ENCODE data around the gene PSMB5. TPM values are rescaled to one million over a fixed set of nuclear protein-coding genes. Genes with fewer than 3 reads are reported as not detected.

Gene PSMB5
- total and polyA plus RNA-seq, 5 donors from 2014 or later: 13.8 to 50.9 (median 32.6) TPM

DNA sequence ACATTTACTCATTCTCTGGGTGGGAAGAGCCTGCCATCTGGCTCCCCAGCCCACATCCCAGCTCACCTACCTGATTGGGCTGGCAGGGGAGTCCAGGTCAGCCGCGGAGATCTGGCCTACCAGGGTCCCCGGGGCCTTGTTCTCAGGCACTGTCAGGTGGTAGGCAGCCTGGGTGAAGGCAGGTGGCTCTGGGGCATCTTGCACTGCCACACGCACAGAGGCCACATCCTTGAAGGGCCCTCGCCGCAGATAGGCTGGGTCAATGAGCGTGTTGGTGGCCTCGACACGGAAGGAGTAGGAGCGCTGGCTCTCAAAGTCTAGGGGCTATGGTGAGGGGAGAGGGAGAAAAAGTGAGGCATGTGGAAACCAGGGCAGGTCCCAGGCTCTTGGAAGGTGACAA, 18.7 kb upstream of the PSMB5 start:
- H3K9me3 Mint-ChIP-seq: no peaks in the 10 kb centered on the region
- peaks cover 22% of the 10 kb centered on the region for H3K4me1 ChIP-seq (ENCODE audit: control insufficient read depth, insufficient read depth, low read length, poor library complexity, severe bottlenecking)
- peaks cover 0 to 21% (median 15%) of the 10 kb centered on the region in 4 donors for H3K4me1 Mint-ChIP-seq
- no peak overlapping the region for H3K27ac ChIP-seq (ENCODE audit: insufficient read depth, low read length, poor library complexity, severe bottlenecking)
- no peaks in the 10 kb centered on the region for H3K9me3 ChIP-seq (ENCODE audit: control insufficient read depth in 2 of 2, low read length in 2 of 2)
- H3K4me3 Mint-ChIP-seq: peak overlapping the region in 1 of 4 donors; percentile 8
- H3K4me3 ChIP-seq (ENCODE audit: low read depth, low read length): no peak overlapping the region
- ATAC-seq (ENCODE audit: low read depth in 2 of 2) (no peak), DNase-seq (no peak)
- no peaks in the 10 kb centered on the region for H3K27me3 ChIP-seq (ENCODE audit: control insufficient read depth, insufficient read depth, low read length)
- H3K36me3 Mint-ChIP-seq: no peaks in the 10 kb centered on the region
- no peaks in the 10 kb centered on the region for H3K36me3 ChIP-seq (ENCODE audit: control insufficient read depth, insufficient read depth, low read length)
- H3K27me3 Mint-ChIP-seq: no peaks in the 10 kb centered on the region
- H3K27ac Mint-ChIP-seq: no peak overlapping the region

DNA sequence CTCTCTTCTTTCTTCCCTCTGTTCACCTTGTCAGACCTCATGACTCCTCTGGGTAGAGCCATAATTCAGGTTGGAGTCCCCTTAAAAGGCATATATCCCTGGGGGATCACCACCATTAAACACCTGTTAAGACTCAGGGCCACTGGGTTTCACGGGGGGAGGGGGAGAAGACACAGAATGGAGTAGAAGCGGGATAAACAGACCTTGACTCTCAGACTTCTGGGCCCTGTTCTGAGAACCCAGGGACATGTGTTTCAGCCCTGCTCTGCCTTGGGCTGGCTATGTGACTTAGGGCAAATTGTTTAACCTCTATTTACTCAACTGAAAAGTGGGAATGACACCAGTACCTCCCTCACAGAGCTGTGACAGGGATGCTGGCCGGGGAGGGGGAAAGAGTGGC, 18.0 kb upstream of the PSMB5 start:
- H3K4me1 Mint-ChIP-seq: peaks cover 0 to 17% (median 10%) of the 10 kb centered on the region in 4 donors
- Histone ChIP-seq H3K36me3 (ENCODE audit: control insufficient read depth, insufficient read depth, low read length) (no peaks in the 10 kb centered on the region), H3K9me3 (ENCODE audit: control insufficient read depth in 2 of 2, low read length in 2 of 2) (no peaks in the 10 kb centered on the region), H3K4me1 (ENCODE audit: control insufficient read depth, insufficient read depth, low read length, poor library complexity, severe bottlenecking) (peaks cover 16% of the 10 kb centered on the region), H3K4me3 (ENCODE audit: low read depth, low read length) (no peak overlapping the region), H3K27me3 (ENCODE audit: control insufficient read depth, insufficient read depth, low read length) (no peaks in the 10 kb centered on the region), H3K27ac (ENCODE audit: insufficient read depth, low read length, poor library complexity, severe bottlenecking) (no peak overlapping the region)
- H3K4me3 Mint-ChIP-seq: peak overlapping the region in 1 of 4 donors; percentile 8
- H3K9me3 Mint-ChIP-seq: no peaks in the 10 kb centered on the region
- DNase-seq (no peak), ATAC-seq (ENCODE audit: low read depth in 2 of 2) (no peak)
- H3K36me3 Mint-ChIP-seq: no peaks in the 10 kb centered on the region
- H3K27me3 Mint-ChIP-seq: no peaks in the 10 kb centered on the region
- H3K27ac Mint-ChIP-seq: peak overlapping the region in 1 of 3 donors; percentile 55

- DNase-seq (no peak), ATAC-seq (ENCODE audit: low read depth in 2 of 2) (no peak)
- Mint-ChIP-seq H3K27ac (peak overlapping the region in 1 of 3 donors; percentile 55), H3K36me3 (no peaks in the 10 kb centered on the region), H3K9me3 (no peaks in the 10 kb centered on the region), H3K4me3 (peak overlapping the region in 1 of 4 donors; percentile 79), H3K27me3 (peaks cover 4% of the 10 kb centered on the region), H3K4me1 (peaks cover 0 to 17% (median 10%) of the 10 kb centered on the region in 4 donors)
- Histone ChIP-seq H3K4me3 (ENCODE audit: low read depth, low read length) (no peak overlapping the region), H3K9me3 (ENCODE audit: control insufficient read depth in 2 of 2, low read length in 2 of 2) (no peaks in the 10 kb centered on the region), H3K27me3 (ENCODE audit: control insufficient read depth, insufficient read depth, low read length) (no peaks in the 10 kb centered on the region), H3K27ac (ENCODE audit: insufficient read depth, low read length, poor library complexity, severe bottlenecking) (no peak overlapping the region), H3K36me3 (ENCODE audit: control insufficient read depth, insufficient read depth, low read length) (no peaks in the 10 kb centered on the region), H3K4me1 (ENCODE audit: control insufficient read depth, insufficient read depth, low read length, poor library complexity, severe bottlenecking) (peaks cover 13% of the 10 kb centered on the region)
Measured at GRCh38 chr14:23052182-23052623, 17.5 kb upstream of the PSMB5 start.

- Histone ChIP-seq H3K36me3 (ENCODE audit: control insufficient read depth, insufficient read depth, low read length) (no peaks in the 10 kb centered on the region), H3K27ac (ENCODE audit: insufficient read depth, low read length, poor library complexity, severe bottlenecking) (no peak overlapping the region), H3K4me3 (ENCODE audit: low read depth, low read length) (no peak overlapping the region), H3K27me3 (ENCODE audit: control insufficient read depth, insufficient read depth, low read length) (no peaks in the 10 kb centered on the region), H3K9me3 (ENCODE audit: control insufficient read depth in 2 of 2, low read length in 2 of 2) (no peaks in the 10 kb centered on the region), H3K4me1 (ENCODE audit: control insufficient read depth, insufficient read depth, low read length, poor library complexity, severe bottlenecking) (peaks cover 5% of the 10 kb centered on the region)
- no peak for DNase-seq
- no peaks in the 10 kb centered on the region for H3K9me3 Mint-ChIP-seq
- peaks cover 5% of the 10 kb centered on the region for H3K27me3 Mint-ChIP-seq
- no peak for ATAC-seq (ENCODE audit: low read depth in 2 of 2)
- peaks cover 0 to 10% (median 5%) of the 10 kb centered on the region in 4 donors for H3K4me1 Mint-ChIP-seq
- H3K27ac Mint-ChIP-seq: no peak overlapping the region
- H3K36me3 Mint-ChIP-seq: no peaks in the 10 kb centered on the region
- H3K4me3 Mint-ChIP-seq: no peak overlapping the region
Measured at GRCh38 chr14:23051141-23052057, 16.7 kb upstream of the PSMB5 start.

DNA sequence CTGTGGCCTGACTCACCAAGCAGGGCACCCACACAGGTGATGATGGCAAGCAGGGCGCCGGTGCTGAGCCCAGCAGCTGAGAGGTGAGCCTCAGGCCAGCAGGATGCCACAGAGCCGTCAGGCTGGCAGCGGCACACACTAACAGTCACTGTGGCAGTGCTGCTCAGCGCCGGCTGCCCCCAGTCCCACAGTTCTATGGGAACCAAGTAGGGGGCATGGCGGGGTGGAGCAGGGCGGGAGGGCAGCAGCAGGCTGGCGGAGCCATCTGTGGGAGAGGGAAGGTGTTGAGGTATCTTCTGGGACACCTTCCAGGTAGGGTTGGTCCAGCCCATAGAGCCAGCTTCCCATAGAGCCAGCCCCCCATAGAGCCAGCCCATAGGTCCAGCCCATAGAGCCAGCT, 14.3 kb upstream of the PSMB5 start:
- H3K4me1 ChIP-seq (ENCODE audit: control insufficient read depth, insufficient read depth, low read length, poor library complexity, severe bottlenecking): no peaks in the 10 kb centered on the region
- ATAC-seq (ENCODE audit: low read depth in 2 of 2) (no peak), DNase-seq (no peak)
- H3K4me3 ChIP-seq (ENCODE audit: low read depth, low read length): no peak overlapping the region
- Mint-ChIP-seq H3K4me3 (no peak overlapping the region), H3K27ac (no peak overlapping the region), H3K4me1 (peaks cover 0 to 3% (median 0%) of the 10 kb centered on the region in 4 donors), H3K36me3 (no peaks in the 10 kb centered on the region), H3K9me3 (no peaks in the 10 kb centered on the region), H3K27me3 (peaks cover 5% of the 10 kb centered on the region)
- H3K9me3 ChIP-seq (ENCODE audit: control insufficient read depth in 2 of 2, low read length in 2 of 2): no peaks in the 10 kb centered on the region
- no peaks in the 10 kb centered on the region for H3K27me3 ChIP-seq (ENCODE audit: control insufficient read depth, insufficient read depth, low read length)
- H3K27ac ChIP-seq (ENCODE audit: insufficient read depth, low read length, poor library complexity, severe bottlenecking): no peak overlapping the region
- H3K36me3 ChIP-seq (ENCODE audit: control insufficient read depth, insufficient read depth, low read length): no peaks in the 10 kb centered on the region

GRCh38 chr14:23047751-23048693, 13.3 kb upstream of the PSMB5 start:
- Histone ChIP-seq H3K27me3 (ENCODE audit: control insufficient read depth, insufficient read depth, low read length) (no peaks in the 10 kb centered on the region), H3K4me3 (ENCODE audit: low read depth, low read length) (no peak overlapping the region), H3K36me3 (ENCODE audit: control insufficient read depth, insufficient read depth, low read length) (no peaks in the 10 kb centered on the region), H3K27ac (ENCODE audit: insufficient read depth, low read length, poor library complexity, severe bottlenecking) (no peak overlapping the region), H3K4me1 (ENCODE audit: control insufficient read depth, insufficient read depth, low read length, poor library complexity, severe bottlenecking) (no peaks in the 10 kb centered on the region), H3K9me3 (ENCODE audit: control insufficient read depth in 2 of 2, low read length in 2 of 2) (no peaks in the 10 kb centered on the region)
- peak overlapping the region in 1 of 4 donors; percentile 78 for H3K4me3 Mint-ChIP-seq
- no peaks in the 10 kb centered on the region for H3K9me3 Mint-ChIP-seq
- no peaks in the 10 kb centered on the region for H3K36me3 Mint-ChIP-seq
- peaks cover 0 to 2% (median 0%) of the 10 kb centered on the region in 4 donors for H3K4me1 Mint-ChIP-seq
- peaks cover 5% of the 10 kb centered on the region for H3K27me3 Mint-ChIP-seq
- peak overlapping the region in 1 of 3 donors; percentile 45 for H3K27ac Mint-ChIP-seq
- no peak for DNase-seq
- ATAC-seq (ENCODE audit: low read depth in 2 of 2): no peak

GRCh38 chr14:23047034-23047634, 12.4 kb upstream of the PSMB5 start:
- H3K27ac ChIP-seq (ENCODE audit: insufficient read depth, low read length, poor library complexity, severe bottlenecking): no peak overlapping the region
- Mint-ChIP-seq H3K4me3 (peak overlapping the region in 1 of 4 donors; percentile 78), H3K9me3 (no peaks in the 10 kb centered on the region), H3K27ac (peak overlapping the region in 2 of 3 donors; percentile 32 to 45), H3K4me1 (no peaks in the 10 kb centered on the region), H3K27me3 (peaks cover 5% of the 10 kb centered on the region), H3K36me3 (no peaks in the 10 kb centered on the region)
- no peaks in the 10 kb centered on the region for H3K36me3 ChIP-seq (ENCODE audit: control insufficient read depth, insufficient read depth, low read length)
- ATAC-seq (ENCODE audit: low read depth in 2 of 2): no peak
- H3K4me3 ChIP-seq (ENCODE audit: low read depth, low read length): no peak overlapping the region
- no peaks in the 10 kb centered on the region for H3K9me3 ChIP-seq (ENCODE audit: control insufficient read depth in 2 of 2, low read length in 2 of 2)
- no peaks in the 10 kb centered on the region for H3K27me3 ChIP-seq (ENCODE audit: control insufficient read depth, insufficient read depth, low read length)
- DNase-seq: no peak
- H3K4me1 ChIP-seq (ENCODE audit: control insufficient read depth, insufficient read depth, low read length, poor library complexity, severe bottlenecking): no peaks in the 10 kb centered on the region
